Testis (tissue), 3 donors: ENCODE data around the gene UBE2QL1. TPM values are rescaled to one million over a fixed set of nuclear protein-coding genes. Genes with fewer than 3 reads are reported as not detected.
A peak's percentile ranks its signal among the peaks of the same experiment; 100 is the strongest.

Experiments
- DNase-seq: peaks from one replicate; pipeline ENCODE4 v3.0.0-alpha.2; 2019
- H3K27ac ChIP-seq, 2 donors: fragments of 200-600 bp; sonication (generic); one replicate each; pipeline ENCODE4 v1.5.1; 2019
- H3K27me3 ChIP-seq: fragments of 200-600 bp; sonication (generic); one replicate; pipeline ENCODE4 v1.5.1; 2019
- H3K36me3 ChIP-seq: fragments of 200-600 bp; sonication (generic); one replicate; pipeline ENCODE4 v1.5.1; 2017; ENCODE audit warnings: low read depth; ENCODE audit errors: missing control alignments
- H3K4me1 ChIP-seq: fragments of 200-600 bp; sonication (generic); one replicate; pipeline ENCODE4 v1.5.1; 2019
- H3K4me3 ChIP-seq, 2 donors: fragments of 200-600 bp; sonication (generic); one replicate each; pipeline ENCODE4 v1.5.1; 2017 to 2019
- H3K9me3 ChIP-seq: fragments of 200-600 bp; sonication (generic); one replicate; pipeline ENCODE4 v1.5.1; 2017
- CTCF ChIP-seq, 3 experiments: fragments of 450-650 bp in 2 of 3; fragments of 200-600 bp in 1 of 3; sonication (generic) in 1 of 3; IDR thresholded peaks; one replicate each; pipeline ENCODE4 v1.5.1; 2016 to 2019; ENCODE audit warnings: antibody characterized with exemption in 3 of 3, mild to moderate bottlenecking in 2 of 3, moderate library complexity in 1 of 3
- POLR2A ChIP-seq: fragments of 450-650 bp; IDR thresholded peaks from one replicate; pipeline ENCODE4 v1.6.1; 2017; ENCODE audit warnings: antibody characterized with exemption, mild to moderate bottlenecking, moderate library complexity
- WGBS, 2 donors: methylation state at CpG; one replicate each; pipeline ENCODE4 v1.1.5; 2018; 5-methylcytosine and 5-hydroxymethylcytosine counted together
- intact Hi-C: fragments of 100-400 bp; cut with DNase I; formaldehyde crosslinking; loops from one replicate; pipeline ENCODE4 v1.15.1; 2023; ENCODE audit warnings: low total_unique reads
- polyA plus RNA-seq: library from polyadenylated mRNA; stranded (reverse); fragments of 350-450 nt; fragmentation: Illumina TruSeq; extraction: RNeasy Lipid Tissue Mini Kit (QIAGEN cat#74804); gene quantifications from one replicate; pipeline ENCODE4 v1.2.3, GENCODE V29; 2014; ENCODE audit warnings: low read depth, low replicate concordance; ENCODE audit not compliant: insufficient read depth
- total RNA-seq, 2 donors: library from RNA; depleted of rRNA; stranded (reverse); fragments of >200 nt; gene quantifications; one replicate each; pipeline ENCODE4 v1.2.3, GENCODE V29; 2016

UBE2QL1 gene
- total and polyA plus RNA-seq, 3 donors from 2014 or later: 1.9 to 3.2 (median 2.0) TPM

GRCh38 chr5:6491196-6491918 lies 42.7 kb downstream of the UBE2QL1 start:
- TF ChIP-seq POLR2A: no peak
- TF ChIP-seq CTCF (IDR thresholded peaks at IDR 0.05): no peak
- Histone ChIP-seq H3K4me3 (no peak overlapping the region), H3K36me3 (no peaks in the 10 kb centered on the region), H3K4me1 (no peaks in the 10 kb centered on the region), H3K27me3 (no peaks in the 10 kb centered on the region), H3K9me3 (no peaks in the 10 kb centered on the region), H3K27ac (no peak overlapping the region)
- DNase-seq: no peak
- WGBS, 2 donors: 89% methylated on average over 32 of the region's 32 CpGs
- intact Hi-C loops: no loop called here

DNA sequence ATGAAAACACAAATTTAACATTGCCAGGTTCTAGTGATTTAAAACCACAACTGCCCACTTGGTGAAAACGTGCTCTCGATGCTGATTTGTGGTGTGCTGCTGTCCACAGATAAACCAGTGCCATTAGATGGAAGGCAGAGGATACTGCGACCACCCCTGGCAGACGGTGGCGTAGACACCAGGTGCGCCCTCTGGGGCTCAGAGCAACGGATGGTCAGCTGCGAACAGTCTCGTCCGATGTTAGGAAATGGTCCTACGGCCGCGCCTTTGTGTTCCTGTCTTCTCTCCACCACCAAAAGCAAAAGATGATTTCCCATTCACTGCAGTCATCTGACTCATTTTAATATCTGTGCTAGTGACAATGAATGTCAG lies 43.2 kb downstream of the UBE2QL1 start:
- no peaks in the 10 kb centered on the region for H3K9me3 ChIP-seq
- H3K4me3 ChIP-seq: no peak overlapping the region
- H3K4me1 ChIP-seq: no peaks in the 10 kb centered on the region
- 83 to 91% methylated on average over 8 to 13 of the region's 13 CpGs for WGBS, 2 donors
- intact Hi-C loops: no loop called here
- H3K36me3 ChIP-seq: no peaks in the 10 kb centered on the region
- DNase-seq: no peak
- no peaks in the 10 kb centered on the region for H3K27me3 ChIP-seq
- TF ChIP-seq POLR2A (no peak), CTCF (IDR thresholded peaks at IDR 0.05) (no peak)
- H3K27ac ChIP-seq: no peak overlapping the region

DNA sequence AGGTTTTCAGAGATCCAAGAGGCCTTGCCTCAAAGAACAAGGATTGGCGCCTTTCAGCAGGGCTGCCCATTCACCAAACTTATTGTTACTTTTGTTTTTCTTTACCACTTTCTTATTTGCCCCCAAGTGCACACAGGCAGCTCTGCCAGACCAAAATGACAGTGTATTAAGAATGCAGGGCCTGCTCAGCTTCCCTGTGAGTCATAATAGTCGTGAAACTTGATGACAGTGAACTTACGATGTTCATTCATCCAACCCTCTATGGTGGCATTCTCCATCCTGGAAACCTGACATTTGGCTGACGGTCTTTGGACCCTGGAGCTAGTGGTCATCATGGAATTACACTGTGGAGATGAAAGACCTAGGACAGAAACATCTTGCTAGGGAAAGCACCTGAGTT lies 44.3 kb downstream of the UBE2QL1 start:
- Histone ChIP-seq H3K4me1 (no peaks in the 10 kb centered on the region), H3K4me3 (no peak overlapping the region), H3K36me3 (no peaks in the 10 kb centered on the region), H3K27me3 (no peaks in the 10 kb centered on the region), H3K9me3 (no peaks in the 10 kb centered on the region), H3K27ac (no peak overlapping the region)
- 78 to 88% methylated on average over 4 of the region's 4 CpGs for WGBS, 2 donors
- DNase-seq: peak; percentile 47
- intact Hi-C loops: no loop called here
- no peak for TF ChIP-seq POLR2A
- TF ChIP-seq CTCF (IDR thresholded peaks at IDR 0.05): no peak

DNA sequence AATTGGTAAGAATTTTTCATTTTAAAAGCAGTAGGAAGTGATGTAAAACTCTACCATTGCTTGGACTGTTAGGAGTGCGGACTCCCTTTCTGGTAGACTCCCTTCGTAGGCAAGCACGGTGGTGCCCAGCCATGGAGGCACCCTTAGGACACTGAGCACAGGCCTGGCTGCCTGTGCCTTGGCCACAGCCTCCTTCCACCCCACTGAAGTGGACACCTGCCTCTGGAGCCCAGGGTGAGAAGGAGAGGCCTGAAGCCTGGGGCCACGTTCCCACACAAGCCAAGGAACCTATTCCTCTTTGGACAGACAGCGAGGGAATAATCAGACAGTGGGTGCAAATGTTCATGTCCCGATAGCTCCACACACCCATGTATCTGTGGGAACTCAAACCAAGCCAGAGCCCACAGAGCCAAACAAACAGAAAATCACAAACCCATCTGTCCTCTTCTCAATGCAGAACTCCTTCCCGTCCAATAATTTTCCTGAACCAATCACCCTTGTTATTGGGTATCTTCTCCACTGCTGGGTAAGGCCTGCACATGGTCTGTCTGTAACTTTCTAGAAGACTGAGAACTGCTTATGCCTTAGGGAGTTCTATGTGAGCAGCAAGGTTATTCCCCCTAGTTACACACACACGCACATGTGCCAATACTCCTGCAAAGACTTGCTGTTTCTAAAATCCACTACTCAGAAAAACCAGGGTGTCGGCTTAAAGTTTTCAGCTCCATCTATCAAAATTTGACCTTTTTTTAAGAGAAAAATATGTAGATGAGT lies 45.2 kb downstream of the UBE2QL1 start:
- Histone ChIP-seq H3K27ac (no peak overlapping the region), H3K36me3 (no peaks in the 10 kb centered on the region), H3K4me1 (no peaks in the 10 kb centered on the region), H3K4me3 (no peak overlapping the region), H3K9me3 (no peaks in the 10 kb centered on the region), H3K27me3 (no peaks in the 10 kb centered on the region)
- no peak for DNase-seq
- no peak for TF ChIP-seq CTCF (IDR thresholded peaks at IDR 0.05)
- no peak for TF ChIP-seq POLR2A
- intact Hi-C loops: no loop called here
- WGBS, 2 donors: 91 to 92% methylated on average over 9 of the region's 9 CpGs
